HL-60 (cell line): Measurements from ENCODE around the gene TAF5.

Experiments used
- DNase-seq, 2 experiments: peaks; one replicate each; pipeline ENCODE4 v3.0.0-alpha.2; 2010 to 2020; ENCODE audit warnings: low read depth in 1 of 2, low spot score in 1 of 2
- H3K27ac ChIP-seq: fragments of 250-450 bp; sonication (Bioruptor Pico); replicated peaks from 2 replicates; pipeline ENCODE4 v1.5.1; 2020; ENCODE audit warnings: mild to moderate bottlenecking, moderate library complexity
- H3K27me3 ChIP-seq: fragments of 250-450 bp; sonication (Bioruptor Pico); 2 replicates; pipeline ENCODE4 v1.5.1; 2021; ENCODE audit warnings: mild to moderate bottlenecking, moderate library complexity; ENCODE audit not compliant: insufficient read depth, poor library complexity, severe bottlenecking
- H3K4me3 ChIP-seq: replicated peaks from 2 replicates; pipeline ENCODE4 v1.5.1; 2011; ENCODE audit warnings: mild to moderate bottlenecking, control low read depth, low read length; ENCODE audit not compliant: insufficient read depth
- GABPA ChIP-seq: IDR thresholded peaks from 2 replicates; pipeline ENCODE4 v1.6.1; 2012; ENCODE audit warnings: low read depth
- POLR2AphosphoS5 ChIP-seq: IDR thresholded peaks from 2 replicates; pipeline ENCODE4 v1.6.1; 2012; ENCODE audit warnings: low read depth
- SPI1 ChIP-seq: IDR thresholded peaks from 2 replicates; pipeline ENCODE4 v1.6.1; 2012; ENCODE audit warnings: low read depth, mild to moderate bottlenecking, borderline replicate concordance
- TF ChIP-seq, protein P1 (sequence below): IDR thresholded peaks from 2 replicates; pipeline ENCODE4 v1.6.1; 2012; ENCODE audit warnings: low read depth; ENCODE audit not compliant: insufficient replicate concordance
- TF ChIP-seq, protein P2 (sequence below): IDR thresholded peaks from one replicate; pipeline ENCODE4 v1.5.1; 2011; ENCODE audit warnings: low read length, control low read depth, inconsistent platforms; ENCODE audit not compliant: insufficient read depth

TAF5 gene

GRCh38 chr10:103417601-103418000 is 49.8 kb downstream of the TAF5 start:
- TF ChIP-seq GABPA: no peak
- TF ChIP-seq, protein P1, sequence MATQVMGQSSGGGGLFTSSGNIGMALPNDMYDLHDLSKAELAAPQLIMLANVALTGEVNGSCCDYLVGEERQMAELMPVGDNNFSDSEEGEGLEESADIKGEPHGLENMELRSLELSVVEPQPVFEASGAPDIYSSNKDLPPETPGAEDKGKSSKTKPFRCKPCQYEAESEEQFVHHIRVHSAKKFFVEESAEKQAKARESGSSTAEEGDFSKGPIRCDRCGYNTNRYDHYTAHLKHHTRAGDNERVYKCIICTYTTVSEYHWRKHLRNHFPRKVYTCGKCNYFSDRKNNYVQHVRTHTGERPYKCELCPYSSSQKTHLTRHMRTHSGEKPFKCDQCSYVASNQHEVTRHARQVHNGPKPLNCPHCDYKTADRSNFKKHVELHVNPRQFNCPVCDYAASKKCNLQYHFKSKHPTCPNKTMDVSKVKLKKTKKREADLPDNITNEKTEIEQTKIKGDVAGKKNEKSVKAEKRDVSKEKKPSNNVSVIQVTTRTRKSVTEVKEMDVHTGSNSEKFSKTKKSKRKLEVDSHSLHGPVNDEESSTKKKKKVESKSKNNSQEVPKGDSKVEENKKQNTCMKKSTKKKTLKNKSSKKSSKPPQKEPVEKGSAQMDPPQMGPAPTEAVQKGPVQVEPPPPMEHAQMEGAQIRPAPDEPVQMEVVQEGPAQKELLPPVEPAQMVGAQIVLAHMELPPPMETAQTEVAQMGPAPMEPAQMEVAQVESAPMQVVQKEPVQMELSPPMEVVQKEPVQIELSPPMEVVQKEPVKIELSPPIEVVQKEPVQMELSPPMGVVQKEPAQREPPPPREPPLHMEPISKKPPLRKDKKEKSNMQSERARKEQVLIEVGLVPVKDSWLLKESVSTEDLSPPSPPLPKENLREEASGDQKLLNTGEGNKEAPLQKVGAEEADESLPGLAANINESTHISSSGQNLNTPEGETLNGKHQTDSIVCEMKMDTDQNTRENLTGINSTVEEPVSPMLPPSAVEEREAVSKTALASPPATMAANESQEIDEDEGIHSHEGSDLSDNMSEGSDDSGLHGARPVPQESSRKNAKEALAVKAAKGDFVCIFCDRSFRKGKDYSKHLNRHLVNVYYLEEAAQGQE: no peak

DNA sequence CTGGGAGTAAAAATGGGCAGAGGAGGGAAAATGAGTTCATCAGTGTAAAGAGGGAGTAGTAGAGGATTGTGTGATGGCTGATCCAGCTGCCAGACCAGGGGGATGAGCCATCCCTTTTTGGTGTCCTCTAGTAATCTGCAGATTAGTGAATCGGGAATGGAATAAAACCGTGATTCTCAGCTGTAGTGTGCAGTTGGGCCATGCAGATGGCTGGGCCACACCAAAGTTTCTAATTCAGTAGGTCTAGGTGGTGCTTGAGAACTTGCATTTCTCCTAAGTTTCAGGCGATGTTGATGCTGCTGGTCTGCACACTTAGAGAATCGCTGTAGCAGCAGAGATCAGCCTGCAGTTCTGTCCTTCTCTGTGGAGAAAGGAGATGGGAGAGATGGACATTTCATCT is 51.3 kb downstream of the TAF5 start:
- no peak for TF ChIP-seq SPI1
- Histone ChIP-seq H3K27me3 (no peaks in the 10 kb centered on the region), H3K27ac (no peak overlapping the region), H3K4me3 (no peak overlapping the region)
- no peak for DNase-seq

More at GRCh38 chr10:103417601-103418000, 49.8 kb downstream of the TAF5 start:
- Histone ChIP-seq H3K4me3 (no peak overlapping the region), H3K27ac (no peak overlapping the region), H3K27me3 (no peaks in the 10 kb centered on the region)
- DNase-seq: no peak

DNA sequence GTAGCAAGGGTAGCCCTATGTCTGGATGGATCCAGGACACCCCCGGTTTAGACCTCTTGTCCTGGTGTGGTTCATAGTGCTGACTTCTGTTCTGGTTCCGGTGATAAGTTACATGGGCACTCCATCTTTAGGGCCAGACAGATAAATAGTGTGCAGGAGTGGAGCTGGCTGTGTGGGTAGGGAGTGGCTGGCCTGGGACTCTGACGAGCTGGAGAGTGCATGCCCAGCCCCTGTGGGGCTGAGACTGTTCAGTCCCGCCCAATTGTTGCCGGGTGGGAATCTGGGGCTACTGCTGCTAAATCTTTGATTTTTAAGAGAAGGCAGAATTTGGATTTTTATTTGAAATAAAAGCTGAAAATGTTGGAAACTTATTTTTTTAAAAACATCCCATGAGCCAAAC is 56.0 kb downstream of the TAF5 start:
- Histone ChIP-seq H3K27ac (no peak overlapping the region), H3K4me3 (no peak overlapping the region), H3K27me3 (no peaks in the 10 kb centered on the region)
- TF ChIP-seq, protein P1: no peak
- TF ChIP-seq SPI1 (no peak), GABPA (no peak), POLR2AphosphoS5 (no peak)
- TF ChIP-seq, protein P2, sequence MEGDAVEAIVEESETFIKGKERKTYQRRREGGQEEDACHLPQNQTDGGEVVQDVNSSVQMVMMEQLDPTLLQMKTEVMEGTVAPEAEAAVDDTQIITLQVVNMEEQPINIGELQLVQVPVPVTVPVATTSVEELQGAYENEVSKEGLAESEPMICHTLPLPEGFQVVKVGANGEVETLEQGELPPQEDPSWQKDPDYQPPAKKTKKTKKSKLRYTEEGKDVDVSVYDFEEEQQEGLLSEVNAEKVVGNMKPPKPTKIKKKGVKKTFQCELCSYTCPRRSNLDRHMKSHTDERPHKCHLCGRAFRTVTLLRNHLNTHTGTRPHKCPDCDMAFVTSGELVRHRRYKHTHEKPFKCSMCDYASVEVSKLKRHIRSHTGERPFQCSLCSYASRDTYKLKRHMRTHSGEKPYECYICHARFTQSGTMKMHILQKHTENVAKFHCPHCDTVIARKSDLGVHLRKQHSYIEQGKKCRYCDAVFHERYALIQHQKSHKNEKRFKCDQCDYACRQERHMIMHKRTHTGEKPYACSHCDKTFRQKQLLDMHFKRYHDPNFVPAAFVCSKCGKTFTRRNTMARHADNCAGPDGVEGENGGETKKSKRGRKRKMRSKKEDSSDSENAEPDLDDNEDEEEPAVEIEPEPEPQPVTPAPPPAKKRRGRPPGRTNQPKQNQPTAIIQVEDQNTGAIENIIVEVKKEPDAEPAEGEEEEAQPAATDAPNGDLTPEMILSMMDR: no peak
- DNase-seq: no peak

DNA sequence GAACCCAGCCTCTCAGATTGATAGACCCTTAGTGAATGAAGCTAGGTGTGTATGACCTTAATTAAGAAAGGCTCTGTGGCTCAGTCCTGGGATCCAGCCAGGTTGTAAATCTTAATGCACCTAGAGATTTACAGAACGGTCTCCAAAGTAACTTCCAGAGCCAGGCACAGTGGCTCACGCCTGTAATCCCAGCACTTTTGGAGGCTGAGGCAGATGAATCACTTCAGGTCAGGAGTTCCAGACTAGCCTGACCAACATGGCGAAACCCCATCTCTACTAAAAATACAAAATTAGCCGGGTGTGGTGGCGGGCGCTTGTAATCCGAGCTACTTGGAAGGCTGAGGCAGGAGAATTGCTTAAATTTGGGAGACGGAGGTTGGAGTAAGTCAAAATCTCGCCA is 60.1 kb downstream of the TAF5 start:
- no peak for DNase-seq
- H3K27ac ChIP-seq: no peak overlapping the region
- H3K27me3 ChIP-seq: no peaks in the 10 kb centered on the region
- TF ChIP-seq, protein P2: no peak
- TF ChIP-seq, protein P1: no peak
- no peak for TF ChIP-seq GABPA
- TF ChIP-seq POLR2AphosphoS5: no peak
- no peak overlapping the region for H3K4me3 ChIP-seq
